KBM-7 (cell line): Measurements from ENCODE around the gene MAN1A2.
A peak's percentile ranks its signal among the peaks of the same experiment; 100 is the strongest.
"Not testable (repeated sequence)": the region's sequence is repeated elsewhere in the genome, so short reads cannot be mapped to it uniquely, and the experiment has no call there.

Source experiments
- DNase-seq: peaks from one replicate; pipeline ENCODE4 v3.0.0-alpha.2; 2015
- in situ Hi-C: fragments of 300-500 bp; cut with MboI; formaldehyde crosslinking; loops from 2 replicates; pipeline ENCODE4 v1.14.3; 2020; ENCODE audit warnings: low sequenced_read_pairs, low pct_unique_long_range_greater_than_20kb, mixed read lengths

The MAN1A2 gene

DNA sequence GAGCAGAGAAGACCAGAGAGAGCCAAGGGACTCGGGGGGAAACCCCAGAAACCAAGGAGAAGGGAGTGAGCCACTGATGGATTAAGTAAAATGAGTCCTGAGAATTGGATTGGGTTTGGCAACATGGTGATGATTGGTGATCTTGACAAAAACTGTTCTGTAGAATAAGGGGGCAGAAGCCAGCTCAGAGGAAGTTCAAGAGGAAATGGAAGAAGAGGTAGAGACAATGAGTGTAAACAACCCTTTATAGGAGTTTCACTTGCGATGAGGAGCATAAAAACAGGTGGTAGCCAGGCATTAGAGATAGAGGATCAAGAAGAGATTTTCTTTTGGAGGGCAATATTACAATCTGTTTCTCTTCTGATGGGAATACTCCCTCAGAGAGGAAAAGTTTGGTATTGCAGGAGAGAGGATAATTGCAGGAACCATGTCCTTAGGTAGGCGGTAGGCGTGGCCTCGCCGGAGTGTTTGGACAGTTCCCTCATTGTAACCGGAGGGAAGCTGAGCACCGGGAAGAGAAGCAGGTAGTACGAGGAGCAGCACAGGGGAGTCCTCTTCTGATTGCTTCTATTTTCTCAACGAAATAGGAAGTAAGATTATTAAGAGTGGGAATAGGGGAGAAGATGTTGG lies 170.2 kb downstream of the MAN1A2 start:
- in situ Hi-C loops, result no loop called here
- no peak for DNase-seq

DNA sequence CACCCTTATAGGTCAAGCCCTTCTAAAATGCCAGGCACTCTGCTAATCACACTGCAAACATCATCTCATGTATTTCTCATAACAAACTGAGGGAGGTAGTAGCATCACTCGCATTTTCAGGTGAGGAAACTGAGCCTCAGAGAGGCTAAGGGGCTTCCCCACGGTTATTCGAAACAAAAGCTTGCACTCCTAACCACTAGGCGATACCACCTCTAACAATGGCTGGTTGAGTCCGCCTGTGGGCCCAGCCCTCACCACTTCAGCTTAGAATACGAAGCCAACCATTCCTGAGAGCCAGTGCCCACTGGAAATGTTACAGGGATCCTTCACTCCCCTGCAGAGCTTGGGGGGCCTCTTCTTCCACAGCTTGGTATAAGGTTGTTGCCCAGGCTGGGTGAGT lies 173.3 kb downstream of the MAN1A2 start:
- no peak for DNase-seq

DNA sequence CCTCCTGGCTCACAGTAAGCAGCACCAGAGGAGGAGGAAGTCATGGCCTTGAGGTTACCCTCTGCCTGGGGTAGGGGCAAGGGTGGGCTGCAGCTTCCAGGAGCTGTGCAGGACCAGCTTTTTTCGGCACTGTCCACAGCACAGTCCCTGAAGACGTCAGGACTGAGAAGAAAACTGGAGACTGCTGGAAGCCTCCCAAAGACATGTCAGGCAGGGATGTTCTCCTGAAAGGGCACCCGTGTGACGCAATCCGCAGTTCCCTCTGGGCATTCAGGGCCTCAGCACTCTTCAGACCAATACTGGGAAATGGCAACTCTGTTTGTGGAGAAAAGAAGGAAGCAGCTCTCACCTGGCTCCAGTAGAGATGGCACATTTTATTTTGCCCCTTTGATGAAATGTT lies 173.8 kb downstream of the MAN1A2 start:
- in situ Hi-C loops, result no loop called here
- DNase-seq, result no peak

More for the DNA sequence above, 173.3 kb downstream of the MAN1A2 start:
- in situ Hi-C loops, result no loop called here

DNA sequence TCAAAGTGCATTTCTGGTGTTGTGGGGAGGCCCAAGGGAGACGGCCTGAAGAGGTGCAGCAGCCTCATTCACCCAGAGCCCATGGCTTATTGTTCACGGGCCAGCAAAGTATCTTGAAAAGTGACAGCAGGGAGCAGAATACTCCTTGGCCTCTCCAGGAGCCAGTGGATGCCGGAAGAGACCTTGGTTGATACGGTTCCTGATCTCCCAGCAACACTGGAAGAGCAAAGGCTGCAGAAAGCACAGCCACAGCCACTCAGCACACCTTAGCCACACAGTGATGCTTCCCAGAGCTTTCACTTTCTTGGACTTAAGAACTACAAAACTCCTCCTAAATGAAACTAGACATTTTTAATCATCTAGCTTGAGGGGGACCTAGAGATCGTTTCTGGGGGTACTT lies 174.3 kb downstream of the MAN1A2 start:
- in situ Hi-C loops, result no loop called here
- DNase-seq, result no peak

DNA sequence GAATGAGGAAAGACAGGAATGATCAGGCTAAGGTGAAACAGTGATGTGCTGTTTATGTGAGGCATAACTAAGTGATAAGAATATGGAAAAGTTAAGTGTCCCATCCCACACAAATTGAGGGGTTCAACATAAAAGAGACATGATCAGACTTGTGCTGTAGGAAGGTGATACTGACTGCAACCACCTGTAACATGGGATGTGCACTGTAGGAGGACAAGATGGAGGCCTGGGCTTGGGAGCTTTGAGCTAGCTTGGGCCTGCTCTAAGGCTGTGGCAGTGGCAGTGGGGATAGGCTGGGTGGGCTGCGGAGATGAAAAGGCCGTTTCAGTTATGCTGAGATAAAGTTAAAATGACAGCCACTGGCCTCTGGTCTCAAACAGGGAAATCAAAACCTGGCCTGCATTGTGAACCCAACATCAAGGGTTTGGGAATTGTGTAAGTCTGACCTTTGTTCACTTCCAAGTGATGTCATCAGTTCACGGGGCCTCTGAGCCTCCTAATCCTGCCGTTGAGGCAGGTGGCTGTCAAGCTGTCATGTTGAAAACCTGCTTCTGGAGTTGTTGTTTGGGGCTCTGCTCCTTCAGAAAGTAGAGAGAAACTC lies 177.4 kb downstream of the MAN1A2 start:
- in situ Hi-C loops, result no loop called here
- DNase-seq, result no peak

DNA sequence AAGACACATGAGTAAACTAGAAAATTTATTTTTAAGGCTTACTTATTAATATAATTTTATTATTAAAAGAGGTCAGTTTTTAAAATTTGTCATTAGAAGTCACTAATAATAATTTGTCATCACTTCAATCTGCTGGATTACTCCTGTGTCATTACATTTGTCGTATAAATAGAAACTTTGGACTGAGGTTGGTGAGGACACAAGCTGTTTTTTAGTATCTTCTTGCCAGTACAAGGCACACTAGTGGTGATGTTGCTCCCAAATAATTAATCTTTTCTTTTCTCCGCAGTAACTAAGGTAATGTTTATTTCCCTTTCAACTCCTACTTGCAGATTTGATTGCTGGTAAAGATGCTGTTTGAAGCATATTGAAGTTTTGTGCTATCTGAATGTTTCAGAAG lies 179.2 kb downstream of the MAN1A2 start:
- in situ Hi-C loops, result no loop called here
- no peak for DNase-seq

DNA sequence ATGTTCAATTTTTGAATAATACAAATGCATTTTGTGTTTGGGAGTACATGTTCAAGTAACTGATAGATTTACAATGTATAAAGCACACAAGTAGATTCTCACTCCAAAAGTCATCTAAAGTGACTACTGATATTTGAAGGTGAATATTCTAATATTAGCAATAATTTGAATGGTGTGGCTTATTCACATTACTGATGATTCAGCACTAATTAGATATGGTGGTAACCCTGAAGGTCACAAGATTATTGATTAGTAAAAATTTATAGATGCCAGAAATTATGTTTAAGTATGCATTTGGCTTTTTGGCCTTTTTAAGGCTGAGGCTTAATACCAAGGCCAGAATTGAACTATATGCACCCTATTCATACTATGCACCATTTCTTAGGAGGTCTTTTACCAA lies 186.2 kb downstream of the MAN1A2 start:
- DNase-seq, result no peak
- in situ Hi-C loops, result no loop called here

DNA sequence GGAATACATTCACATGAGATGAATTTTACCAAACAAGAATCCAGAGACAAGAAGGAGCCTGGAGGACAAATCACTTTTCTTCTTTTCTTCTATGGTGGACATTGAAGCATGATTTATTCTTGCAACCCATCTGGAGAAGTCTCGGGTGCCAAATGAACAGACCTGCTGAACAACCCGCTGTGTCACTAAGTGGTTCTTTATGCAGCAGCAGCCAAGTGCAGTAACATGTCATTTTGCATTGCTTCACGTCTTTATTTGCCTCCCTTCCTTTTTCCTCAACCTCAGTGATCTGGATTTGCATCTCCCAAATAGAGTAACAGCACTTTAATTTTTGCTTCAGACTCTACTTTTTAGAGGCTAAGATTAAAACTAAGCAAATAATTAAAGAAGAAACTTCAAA lies 188.6 kb downstream of the MAN1A2 start:
- no peak for DNase-seq
- in situ Hi-C loops, result no loop called here

DNA sequence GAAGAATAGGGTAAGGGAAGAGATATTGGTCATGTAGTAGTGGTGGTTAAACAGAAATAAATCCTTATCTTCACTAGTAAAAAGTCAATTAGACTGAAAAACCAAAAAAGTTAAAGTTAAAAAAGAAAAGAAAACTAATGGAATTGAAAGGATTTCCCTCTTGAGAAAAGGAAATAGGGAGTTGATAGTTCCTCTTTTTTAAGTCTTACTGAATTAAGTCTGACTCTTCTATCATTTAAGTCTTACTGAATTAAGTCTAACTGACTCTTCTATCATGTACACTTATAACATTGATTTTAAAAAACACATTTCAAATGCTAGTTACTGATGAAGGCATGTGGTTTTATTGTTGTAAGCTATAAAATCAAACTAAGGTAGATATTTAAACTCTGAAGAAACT lies 189.1 kb downstream of the MAN1A2 start:
- peak; percentile 60 for DNase-seq
- in situ Hi-C loops, result no loop called here

DNA sequence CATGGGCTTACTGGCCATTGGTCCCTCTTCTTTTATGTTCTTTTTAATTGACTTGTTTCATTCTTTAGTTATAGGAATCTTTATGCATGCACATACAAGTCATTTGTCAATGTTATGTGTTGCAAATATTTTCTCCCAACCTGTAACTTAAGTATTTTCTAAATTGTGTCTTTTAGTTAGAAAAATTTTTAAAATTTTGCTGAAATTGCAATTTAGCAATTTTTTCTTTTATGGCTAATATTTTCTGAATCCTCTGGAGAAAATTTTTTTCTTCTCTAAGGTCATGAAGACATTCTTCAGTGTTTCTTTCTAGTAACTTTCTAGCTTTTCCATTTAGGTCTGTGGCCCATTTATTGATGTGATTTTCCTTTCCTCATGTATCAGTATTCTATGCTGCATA lies 189.7 kb downstream of the MAN1A2 start:
- DNase-seq, result no peak
- in situ Hi-C loops, result no loop called here

DNA sequence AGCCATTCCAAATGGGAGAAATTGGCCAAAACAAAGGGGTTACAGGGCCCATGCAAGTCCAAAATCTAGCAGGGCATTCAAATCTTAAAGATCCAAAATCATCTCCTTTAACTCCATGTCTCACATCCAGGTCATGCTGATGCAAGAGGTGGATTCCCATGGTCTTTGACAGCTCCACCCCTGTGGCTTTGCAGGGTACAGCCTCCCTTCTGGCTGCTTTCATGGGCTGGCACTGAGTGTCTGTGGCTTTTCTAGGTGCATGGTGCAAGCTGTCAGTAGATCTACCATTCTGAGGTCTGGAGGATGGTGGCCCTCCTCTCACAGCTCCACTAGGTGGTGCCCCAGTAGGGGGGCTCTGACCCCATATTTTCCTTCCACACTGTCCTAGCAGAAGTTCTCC lies 191.2 kb downstream of the MAN1A2 start:
- DNase-seq, in situ Hi-C loops: not testable (repeated sequence)

DNA sequence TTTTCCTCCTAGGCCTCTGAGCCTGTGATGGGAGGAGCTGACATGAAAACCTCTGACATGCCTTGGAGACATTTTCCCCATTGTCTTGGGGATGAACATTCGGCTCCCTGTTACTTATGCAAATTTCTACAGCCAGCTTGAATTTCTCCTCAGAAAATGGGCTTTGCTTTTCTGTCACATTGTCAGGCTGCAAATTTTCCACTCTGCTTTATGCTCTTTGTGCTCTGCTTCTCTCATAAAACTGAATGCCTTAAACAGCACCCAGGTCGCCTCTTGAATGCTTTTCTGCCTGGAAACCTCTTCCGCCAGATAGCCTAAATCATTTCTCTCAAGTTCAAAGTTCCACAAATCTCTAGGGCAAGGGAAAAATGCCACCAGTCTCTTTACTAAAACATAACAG lies 191.9 kb downstream of the MAN1A2 start:
- in situ Hi-C loops, result no loop called here

DNA sequence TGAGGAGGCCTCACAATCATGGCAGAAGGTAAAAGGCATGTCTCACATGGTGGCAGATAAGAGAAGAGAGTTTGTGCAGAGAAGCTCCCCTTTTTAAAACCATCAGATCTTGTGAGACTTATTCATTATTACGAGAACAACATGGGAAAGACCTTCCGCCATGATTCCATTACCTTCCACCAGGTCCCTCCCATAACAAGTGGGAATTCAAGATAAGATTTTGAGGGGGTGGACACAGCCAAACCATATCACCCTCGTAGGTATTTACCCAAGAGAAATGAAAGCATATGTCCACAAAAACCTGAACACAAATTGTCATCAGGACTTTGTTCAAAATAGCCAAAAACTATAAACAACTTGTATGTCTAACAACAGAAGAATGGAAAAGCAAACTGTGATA lies 192.7 kb downstream of the MAN1A2 start:
- in situ Hi-C loops, result no loop called here
- no peak for DNase-seq

More for the DNA sequence above, 191.9 kb downstream of the MAN1A2 start:
- no peak for DNase-seq

DNA sequence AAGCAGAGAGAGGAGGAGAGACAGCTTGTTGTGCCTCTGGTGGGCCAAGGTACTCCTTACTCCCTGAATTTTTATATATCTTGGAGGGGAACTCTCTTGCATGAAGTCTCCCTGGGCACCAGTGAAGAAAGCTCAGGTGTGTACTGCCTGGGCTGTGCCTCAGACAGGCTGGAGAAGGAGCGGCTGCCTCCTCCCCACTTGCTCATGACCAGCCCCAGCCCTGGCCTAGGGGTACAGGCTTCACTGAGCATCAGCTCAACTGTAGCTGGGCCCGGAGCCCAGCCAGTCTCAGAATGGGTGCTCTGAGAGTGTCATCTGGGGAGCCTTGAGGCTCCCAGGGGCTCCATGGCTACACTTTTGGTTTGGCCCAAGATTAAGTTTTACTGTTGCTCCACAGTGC lies 193.8 kb downstream of the MAN1A2 start:
- in situ Hi-C loops, result no loop called here
- no peak for DNase-seq

DNA sequence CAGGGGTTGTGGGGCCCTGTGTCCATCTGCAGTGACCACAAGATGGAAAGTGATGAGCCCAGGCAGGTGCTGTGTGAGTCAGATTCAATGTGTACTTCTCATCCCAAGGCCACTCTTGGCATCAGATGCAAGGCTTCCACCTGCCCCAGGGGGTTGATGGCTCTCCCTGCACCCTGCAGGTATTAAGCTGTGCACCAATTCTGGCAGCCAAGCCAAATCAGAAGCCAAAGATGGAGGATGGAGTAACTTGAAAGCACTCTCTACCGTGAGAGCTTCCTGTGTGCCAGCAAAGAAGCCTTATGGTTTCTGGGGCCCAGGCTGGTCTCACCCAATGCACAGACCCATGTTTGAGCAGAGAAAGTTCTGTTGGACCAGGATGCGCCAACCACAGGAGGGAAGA lies 194.3 kb downstream of the MAN1A2 start:
- no peak for DNase-seq
- in situ Hi-C loops, result no loop called here

DNA sequence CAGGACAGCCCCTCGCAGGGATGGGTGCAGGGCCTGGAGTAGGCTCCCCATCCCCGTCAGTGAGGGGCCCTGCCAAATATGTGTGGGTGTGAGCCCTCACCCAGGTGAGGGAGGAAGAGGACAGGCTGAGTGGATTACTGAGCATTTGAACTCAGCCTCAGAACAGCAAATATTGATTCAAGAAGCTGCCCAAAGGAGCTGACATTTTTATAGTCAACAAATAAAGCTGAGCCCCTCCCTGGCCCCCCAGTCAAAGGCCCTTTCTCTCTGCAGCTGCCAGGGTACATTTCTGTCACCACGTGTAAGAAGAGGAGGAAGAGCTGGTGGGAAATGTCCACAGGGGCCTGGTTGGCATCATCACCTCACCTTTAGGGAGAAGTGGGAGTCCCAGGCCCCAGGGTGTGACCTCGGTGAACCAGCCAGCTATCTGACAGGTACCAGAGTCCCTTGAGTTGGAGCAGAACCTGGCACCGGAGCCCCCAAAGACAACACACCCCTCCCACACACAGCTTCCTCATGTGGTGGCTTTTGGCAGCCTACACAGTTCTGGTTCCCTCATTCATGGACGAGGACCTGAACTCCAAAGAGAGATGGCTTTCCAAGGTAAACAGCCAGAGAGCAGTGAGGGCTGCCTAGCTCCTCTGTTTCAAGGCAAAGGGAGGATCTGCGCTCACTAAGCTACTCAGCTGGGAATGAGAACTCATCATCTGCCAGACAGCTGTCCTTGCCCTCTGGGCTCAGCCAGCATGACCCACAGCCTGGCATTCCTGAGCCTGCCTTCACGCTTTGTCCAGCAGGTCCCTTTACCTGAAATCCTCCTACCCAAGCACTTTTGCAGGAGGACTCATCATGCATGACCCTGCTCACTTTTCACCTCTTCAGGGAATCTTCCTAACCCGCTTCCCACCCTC lies 195.6 kb downstream of the MAN1A2 start:
- in situ Hi-C loops, result no loop called here
- peak; percentile 20 for DNase-seq

DNA sequence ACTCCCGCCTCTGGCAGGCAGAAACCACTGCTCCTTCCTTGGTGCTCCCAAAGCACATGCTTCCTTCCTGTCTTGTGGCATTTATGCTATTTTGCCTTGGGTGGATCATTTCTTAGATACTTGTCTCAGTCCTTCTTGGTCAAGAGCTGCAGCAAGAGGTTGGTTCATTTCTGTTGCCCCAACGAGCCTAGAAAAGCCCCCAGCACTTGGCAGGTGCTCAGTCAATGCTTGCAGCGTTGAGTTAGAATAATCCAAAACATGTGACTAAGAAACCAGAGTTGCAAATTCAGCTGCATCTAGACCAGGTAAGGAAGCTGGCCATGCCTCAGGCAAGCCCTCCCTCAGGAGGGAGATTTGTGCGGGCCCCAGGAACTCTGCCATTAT lies 196.2 kb downstream of the MAN1A2 start:
- no peak for DNase-seq
- in situ Hi-C loops, result no loop called here

DNA sequence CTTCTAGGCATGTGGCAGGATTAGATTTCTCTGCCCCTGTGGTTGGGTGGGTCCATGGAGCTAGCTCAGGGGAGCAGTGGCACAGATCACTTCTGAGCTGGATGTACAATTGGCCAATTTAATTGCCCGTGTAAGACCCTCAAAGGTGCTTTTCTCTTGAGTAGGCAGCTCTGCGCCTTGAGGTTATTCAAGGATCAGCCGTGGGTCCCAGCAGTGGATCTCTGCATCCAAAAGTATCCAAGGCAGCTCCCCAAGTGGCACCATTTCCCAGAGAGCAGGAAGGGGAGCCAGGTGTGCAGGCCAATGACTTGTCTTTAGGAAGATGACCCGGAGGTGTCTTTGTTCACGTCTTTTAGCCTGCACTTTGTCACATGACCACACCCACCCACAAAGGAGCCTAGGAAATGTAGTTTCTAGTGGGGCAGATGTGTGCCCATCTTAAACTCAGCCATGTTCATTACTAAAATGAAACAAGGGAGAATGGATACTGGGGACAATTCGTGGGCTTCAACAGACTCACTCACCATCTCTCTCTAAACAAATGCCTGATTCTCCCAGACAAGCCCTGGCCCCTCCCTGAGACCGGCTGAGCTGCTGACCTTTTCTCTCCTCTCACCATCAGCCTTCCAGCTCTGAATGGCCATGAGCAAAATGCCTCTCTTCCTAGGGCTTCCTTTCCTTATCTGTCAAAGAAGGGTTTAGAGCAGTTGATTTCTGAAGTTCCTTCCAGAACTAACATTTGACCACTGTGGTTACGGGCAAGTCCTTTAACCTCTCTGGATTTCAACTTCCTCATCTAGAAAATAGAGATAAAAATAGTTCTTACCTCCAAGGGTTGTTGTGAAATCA lies 197.2 kb downstream of the MAN1A2 start:
- in situ Hi-C loops, result no loop called here
- peak; percentile 67 for DNase-seq

DNA sequence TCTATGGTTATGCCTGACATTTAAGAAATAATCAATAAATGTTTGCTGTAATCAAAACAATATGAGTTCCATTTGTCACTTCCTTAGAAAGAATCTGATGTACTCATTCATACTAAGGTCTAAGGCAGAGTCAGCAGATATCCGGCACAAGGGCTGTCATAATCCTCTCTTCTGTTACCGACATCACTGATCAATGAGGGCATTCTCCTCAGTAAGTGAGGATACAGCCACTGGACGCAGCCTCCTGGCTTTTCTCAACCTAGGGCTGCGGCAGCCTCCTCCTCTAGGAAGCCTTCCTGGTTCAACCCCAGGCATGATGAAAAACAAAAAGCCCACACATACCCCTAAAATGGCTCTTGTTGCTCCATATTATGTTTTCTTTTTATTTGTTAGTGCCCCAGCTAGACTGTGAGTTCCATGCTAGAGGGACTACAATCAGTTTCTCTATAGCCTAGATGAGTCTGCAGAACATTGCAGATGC lies 197.9 kb downstream of the MAN1A2 start:
- no peak for DNase-seq
- in situ Hi-C loops, result no loop called here
